HG03439 (cell line): Measurements from ENCODE around the gene PEAK1.

Experiments
- ATAC-seq: cut with Tn5 transposase; IDR thresholded peaks from one replicate; pipeline ENCODE4 v1.9.1; 2021; ENCODE audit warnings: mild to moderate bottlenecking, moderate library complexity; ENCODE audit not compliant: unreplicated experiment

Gene PEAK1

DNA sequence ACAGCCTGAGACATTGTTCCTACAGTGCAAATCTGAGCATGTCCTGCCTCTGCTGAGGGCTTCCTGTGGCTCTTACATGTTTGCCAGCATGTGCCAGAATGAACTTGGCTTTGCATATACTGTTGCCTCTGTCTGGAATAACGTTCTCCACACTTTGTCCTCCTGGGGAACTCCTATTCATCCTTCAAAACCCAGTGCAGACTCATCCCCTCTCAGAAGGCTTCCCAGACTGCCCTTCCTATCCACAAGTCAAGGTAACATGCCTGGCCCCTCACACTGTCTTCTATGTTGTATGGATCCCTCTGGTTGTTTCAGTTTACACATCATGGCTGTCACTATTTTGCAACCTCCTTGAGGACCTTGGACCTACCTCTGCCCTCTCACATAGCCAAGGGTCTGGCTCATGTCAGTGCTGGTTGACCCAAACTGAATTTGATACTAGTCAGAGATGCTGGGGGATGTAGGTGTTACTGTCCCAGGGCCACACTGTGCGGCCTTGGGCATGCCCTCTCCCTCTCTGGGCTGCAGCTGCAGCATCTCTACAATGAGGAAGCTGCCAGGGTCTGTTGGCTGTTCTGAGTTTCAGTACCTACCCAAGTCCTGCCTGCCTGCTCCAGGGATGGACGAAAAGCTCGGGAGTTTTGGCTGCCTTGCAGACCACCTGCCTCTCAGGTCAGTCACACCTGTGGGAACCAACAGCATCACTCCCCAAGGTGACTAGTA lies 320.0 kb downstream of the PEAK1 start:
- ATAC-seq = no peak

DNA sequence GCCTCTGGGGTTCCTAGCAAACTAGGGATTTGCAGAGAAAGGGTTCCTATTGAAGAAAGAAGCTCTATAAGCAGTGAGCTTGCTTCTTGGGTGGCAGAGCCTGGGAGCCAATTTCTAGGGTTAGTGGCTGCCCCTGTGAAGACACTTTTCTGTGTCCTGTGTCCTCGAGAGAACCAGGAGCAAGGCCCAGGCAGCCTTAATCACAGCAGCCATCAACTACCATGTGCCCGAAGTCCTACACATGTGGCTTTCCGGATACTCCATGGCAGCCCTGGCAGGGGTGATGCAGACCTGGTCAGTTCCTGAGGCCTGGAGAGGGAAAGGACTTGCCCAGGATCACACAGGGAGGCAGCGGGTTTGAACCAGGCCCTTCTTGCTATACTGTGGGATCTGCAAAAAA lies 321.3 kb downstream of the PEAK1 start:
- no peak for ATAC-seq

DNA sequence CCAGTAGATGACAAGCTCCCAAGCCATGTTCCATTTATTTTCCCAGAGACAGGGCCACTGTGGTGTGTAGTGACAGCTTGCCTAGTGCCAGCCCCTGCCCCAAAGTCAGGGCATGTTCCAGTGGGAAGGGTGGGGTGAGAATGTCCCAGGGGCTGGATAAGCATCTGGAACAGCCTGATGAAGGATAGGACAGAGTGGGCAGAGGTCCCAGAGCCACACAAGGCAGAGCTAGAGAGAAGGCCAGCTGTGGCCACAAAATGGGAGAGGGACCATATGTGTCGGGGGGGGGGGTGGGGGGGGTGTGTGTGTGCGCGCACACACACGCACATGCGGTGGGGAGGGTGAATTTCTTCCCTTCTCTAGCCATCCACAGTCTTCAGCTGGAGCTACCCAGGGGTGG lies 322.0 kb downstream of the PEAK1 start:
- ATAC-seq = no peak

DNA sequence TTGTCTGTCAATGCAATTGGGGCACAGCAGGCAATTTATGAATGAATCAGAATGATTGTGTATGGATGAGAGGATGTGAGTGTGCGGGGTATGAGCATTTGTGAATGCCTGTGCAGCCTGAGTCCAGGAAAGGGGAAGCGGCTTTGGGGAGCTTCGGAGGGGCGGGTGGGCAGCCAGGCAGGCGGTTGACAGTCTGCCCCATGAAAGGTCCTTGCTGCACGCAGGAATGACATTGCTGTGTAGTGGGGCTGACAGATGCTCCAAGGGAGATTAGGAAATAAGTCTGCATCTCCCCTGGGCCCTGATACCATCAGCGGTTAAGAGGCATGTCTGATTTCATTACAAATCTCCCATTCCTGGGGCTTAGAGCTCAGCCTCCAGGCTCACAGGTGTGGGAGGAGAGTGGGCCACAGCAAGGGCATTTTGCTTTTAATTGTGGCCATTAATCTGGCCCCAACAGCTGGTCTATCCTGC lies 322.6 kb downstream of the PEAK1 start:
- no peak for ATAC-seq

DNA sequence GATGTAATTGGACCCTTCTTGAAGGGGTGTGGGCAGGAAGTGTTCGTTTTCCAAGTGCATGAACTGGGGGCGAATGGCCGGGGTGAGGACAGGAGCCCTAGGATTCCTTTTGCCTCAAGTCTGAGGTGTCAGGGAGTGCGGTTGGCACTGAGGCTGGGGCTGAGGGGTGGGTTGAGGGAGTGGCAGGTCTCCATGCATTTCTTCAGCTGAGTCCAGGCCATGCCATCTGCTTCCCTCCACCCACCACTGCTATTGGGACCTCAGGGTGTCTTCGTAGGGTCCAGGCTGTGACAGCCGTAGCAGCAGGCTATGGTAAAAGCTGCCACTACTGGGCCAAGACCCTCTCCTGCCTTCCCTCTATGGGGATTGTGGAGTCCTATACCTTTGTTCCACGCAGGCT lies 323.4 kb downstream of the PEAK1 start:
- ATAC-seq = no peak

DNA sequence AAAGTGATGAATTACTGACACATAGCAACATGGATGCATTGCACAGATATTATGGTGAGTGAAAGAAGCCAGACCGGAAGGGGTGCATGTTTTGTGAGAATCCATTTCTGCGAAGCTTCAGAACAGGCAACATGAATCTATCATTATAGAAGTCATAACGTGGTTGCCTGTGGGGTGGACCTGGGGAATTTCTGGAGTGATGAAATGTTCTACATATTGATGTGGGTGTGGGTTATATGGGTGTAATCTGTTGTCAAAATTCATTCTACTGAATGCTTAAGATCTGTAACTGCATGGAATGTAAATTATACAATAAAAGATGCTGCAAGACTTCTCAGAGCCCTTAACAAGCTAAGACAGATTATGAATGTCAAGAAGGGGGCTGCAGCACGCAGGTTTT lies 323.8 kb downstream of the PEAK1 start:
- no peak for ATAC-seq

DNA sequence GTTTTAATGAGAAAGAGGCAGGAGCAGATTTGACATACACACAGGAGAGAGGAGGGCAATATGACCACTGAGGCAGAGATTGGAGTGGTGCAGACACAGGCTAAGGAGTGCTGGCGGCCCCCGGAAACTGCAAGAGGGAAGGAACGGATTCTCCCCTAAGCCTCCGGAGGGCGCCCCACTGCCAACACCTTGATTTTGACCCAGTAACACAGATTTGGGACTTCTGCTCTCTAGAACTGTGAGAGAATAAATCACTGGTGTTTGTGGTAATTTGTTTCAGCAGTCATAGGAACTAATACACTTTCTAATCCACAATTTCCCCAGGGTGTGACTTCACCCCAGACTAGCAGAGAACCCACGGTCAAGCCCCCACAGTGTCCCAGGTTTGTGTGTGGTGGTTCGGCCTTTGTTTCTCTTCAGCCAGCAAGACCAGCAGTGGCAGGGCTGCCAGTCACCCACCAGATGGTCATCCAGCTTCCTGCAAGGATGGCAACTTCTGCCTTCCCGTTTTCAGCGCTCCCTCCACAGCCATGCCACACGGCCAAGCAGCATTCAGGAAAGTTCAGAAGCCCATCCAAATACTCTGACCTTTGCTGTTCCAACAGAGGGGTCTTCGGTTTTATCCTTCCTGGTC lies 325.4 kb downstream of the PEAK1 start:
- ATAC-seq = no peak

DNA sequence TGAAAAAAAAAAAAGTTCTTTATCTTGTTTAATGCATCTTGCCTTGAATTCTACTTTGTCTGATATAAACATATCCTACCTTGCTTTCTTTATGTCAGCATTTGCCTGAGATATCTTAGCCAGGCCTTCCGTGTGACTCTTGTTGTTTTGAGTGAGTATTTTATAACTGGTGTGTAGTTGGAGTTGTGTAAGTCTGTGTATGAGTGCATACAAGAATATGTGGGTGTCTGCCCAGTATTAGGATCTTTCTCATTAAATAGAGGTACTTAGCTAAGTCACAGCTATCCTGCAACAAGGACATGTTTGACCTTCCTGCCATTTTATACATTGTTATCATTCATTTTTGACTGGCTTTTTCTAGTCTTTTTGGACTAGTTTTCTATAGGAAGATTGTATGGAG lies 326.5 kb downstream of the PEAK1 start:
- no peak for ATAC-seq

DNA sequence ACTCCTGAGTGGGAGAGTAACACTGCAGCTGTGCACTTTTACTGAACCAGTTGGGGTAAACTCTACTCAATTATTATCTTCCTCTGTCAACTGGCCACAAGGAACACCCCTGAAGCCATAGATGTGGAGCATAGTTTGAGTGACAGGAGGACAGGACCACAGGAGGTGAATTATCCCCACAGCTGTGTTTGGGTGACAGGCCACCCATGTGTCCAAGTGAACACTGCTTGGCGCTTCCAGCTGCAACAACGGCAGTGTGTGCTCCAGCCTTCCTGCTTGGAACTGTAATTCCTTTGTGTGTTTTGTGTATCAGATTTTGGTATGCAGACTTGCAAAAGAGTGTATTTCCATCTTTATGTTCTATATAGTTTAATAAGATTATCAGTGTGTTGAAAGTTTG lies 328.8 kb downstream of the PEAK1 start:
- no peak for ATAC-seq

DNA sequence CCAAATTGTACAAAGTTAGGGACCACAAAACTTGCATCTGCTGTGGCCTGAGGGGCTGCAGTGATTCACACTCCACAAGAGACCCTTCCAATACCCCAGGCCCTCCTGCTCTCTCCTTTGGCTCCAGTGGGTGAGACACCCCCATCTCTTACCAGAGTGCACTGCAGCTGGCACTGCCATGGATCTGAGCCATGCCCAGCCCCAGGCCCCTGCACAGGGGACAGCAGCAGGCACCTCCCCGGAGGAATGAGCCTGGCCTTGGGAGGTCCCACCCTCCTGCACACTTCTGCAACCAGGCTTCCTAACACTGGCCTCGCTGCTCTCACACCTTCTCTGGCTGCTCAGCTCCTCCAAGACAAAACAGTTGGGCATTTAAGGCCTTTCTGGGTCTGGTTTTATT lies 332.7 kb downstream of the PEAK1 start:
- no peak for ATAC-seq

DNA sequence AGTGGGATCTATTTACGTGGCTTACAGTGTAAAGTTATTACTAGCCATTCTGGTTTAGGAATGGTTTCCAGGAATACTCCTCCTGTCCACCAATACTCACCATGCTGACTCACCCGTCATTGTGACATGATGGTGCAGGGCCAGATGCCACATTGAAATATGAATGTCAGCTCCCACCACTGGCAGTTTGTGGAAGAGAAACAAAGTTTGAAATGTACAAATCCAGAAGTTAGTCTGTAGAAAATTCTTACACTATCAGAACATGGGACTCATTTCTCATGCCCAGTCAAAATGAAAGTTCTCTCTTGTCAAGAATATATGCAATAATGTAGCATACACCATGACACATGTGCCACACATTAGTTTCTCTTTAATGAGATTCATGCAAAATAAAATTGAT lies 334.6 kb downstream of the PEAK1 start:
- no peak for ATAC-seq

DNA sequence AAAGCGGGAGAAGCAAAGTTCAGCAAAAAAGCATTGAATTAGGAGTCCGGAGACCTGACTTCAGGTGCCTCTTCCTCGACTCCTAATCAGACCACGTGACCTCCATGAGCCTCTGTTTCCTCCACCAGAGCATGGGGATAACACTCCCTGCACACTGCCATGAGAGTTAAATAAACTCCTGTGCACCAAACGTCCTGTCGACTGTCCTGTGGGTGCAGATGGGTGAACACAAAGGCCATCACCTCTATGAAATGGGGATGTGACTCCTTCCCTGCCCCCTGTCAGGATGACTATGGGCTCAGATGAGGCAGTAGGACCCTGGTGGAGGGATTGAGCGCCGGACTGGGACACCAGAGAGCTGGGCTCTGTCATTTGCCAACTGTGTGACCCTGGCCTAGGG lies 335.5 kb downstream of the PEAK1 start:
- no peak for ATAC-seq

DNA sequence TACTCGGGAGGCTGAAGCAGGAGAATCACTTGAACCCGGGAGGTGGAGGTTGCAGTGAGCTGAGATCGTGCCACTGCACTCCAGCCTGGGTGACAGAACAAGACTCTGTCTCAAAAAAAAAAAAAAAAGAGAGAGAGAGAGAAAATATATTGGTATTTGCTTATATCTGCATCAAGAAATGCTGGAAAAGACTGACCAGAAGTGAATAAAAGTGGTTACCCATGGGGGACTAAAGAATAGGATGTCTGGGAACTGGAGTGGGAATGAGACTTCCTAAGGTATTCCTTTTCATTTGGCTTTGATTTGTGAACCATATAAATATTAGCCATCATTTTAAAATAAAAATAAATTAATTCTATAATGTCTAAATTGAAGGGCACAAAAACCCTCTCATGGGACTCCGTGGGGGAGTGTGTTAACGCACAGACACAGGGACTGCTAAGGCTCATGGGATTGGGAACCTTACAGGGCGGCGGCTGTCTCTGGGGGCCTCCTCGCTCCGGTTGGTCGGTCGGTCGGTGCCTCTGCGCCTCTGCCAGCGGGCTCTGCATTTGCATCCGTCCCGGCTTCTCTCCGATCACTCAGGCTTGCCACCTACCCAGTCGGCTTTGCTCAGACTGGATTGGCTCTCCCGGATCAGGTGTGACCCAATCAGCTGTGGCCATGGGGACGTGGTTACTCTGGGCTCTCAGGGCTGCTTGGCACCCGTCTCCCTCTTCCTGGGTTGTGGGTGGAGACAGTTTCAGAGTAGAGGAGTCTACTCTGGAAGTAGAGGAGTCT lies 336.3 kb downstream of the PEAK1 start:
- ATAC-seq = peak; percentile 62

DNA sequence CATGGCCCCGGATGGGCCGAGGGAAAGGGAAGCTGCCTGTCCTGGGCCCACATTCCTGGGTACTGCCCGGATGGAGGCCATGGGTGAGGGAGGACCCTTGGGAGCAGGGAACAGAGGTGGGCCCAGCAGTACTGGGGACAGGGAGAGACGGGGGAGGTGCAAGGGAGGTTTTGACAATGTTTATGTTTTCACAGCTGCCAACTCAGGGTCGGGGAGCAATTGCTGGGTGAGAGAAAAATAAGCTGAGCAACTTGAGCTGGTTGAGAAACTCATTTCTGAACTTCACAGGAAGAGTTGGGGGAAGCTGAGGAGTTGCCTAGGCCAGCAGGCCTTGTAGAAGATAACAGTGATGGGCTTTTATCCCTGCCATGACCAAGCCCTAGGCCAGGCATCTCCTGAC lies 337.9 kb downstream of the PEAK1 start:
- no peak for ATAC-seq

DNA sequence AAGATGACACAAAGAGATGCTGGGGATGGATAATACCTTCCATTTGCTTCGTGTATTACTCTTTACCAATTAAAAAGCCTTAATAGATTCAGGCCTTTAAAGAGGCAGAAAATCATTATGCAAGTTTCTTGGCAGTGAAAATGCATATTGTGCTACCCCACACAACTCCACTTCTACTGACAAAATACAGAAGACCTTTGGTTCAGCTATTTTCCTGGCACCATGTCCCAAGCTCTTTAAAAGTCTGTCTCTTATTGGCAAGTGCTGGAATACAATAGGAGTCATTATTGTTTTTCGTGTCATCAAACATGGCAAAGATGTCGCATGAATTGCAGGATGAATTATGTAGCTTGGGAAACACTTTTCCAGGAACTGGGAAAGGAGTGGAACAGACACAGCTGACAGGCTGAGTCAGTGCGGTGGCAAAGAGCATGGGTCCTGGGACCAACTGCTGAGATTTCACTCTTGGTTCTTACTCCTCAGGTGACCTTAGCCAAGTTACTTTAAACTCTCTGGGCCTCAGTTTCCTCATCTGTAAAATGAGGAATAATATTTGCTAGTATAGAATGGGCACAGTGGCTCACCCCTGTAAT lies 343.5 kb downstream of the PEAK1 start:
- no peak for ATAC-seq

DNA sequence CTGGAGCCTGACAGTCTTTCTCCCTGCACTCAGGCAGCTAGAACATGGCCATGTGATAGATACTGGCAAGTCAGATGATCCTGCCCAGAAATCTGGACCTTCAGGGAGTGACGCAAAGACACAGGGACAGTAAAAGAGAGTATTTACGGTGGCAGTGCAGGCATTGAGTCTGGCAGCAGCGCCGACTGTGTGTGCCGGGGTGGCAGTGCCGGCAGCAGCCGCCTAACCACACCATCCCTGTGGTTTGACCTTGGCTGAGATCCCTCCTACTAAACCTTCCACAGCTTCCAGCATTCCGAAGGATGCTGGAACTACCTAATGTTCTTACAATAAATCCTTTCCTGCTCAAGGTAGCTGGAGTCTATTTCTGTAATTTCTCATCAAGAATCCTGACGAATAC lies 344.4 kb downstream of the PEAK1 start:
- no peak for ATAC-seq

DNA sequence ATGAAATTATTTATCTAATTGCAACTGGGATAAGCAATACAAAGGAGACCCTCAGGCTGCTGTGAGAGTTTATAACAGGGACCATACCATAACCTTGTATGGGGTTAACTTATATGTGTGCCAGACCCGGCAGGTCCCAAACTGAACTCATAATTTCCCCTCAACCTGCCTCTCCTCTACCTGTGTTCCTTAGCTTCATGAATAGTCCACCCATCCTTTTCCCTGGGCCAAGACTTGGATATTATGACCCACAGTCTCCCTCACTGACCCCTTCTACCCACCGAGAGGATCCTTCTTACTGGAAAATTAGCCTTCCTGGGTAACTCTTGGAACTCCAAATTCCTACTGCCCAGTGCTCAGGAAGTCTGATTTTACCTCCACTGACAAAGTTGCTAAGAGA lies 345.6 kb downstream of the PEAK1 start:
- ATAC-seq = no peak

DNA sequence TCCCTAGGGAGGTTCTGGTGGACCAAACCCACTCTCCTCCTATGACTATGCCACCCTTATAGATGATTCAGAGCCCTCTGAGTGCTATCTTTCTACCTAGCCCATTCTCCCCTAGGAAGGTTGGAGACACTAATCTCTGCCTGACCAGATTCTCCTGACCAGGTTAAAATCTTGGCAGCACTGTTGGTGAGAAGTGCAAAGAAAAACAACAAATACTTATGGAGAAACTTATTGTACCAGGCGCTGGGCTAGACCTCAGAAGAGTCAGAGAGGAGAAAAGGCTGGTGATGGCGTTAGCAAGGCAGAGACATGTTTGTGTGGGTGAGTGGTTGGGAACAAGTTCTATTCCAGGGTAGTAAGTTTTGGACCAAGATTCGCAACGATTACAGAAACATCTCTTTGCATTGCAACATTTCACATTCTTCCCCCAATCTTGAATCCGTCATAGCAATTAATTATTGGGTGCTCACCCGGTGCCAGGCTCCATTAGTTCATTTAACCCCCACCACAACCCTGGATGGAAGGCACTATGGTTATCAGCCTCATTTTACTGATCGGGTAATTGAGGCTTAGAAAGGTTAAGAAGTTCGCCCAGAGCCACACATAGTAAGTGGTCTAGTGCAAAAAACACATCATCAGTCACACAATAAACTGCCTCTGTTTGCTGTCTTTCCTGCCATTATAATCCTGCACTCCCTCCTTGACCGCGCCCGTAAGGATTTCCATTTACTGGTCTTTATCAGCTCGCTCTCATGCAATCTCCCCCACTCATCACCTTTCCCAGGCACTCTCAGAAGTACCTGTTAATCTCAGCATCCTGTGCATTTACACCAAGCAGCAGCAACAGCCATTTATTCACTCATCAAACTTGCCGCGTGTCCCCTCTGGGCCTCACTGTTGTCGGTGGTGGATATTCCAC lies 348.3 kb downstream of the PEAK1 start:
- ATAC-seq = no peak

DNA sequence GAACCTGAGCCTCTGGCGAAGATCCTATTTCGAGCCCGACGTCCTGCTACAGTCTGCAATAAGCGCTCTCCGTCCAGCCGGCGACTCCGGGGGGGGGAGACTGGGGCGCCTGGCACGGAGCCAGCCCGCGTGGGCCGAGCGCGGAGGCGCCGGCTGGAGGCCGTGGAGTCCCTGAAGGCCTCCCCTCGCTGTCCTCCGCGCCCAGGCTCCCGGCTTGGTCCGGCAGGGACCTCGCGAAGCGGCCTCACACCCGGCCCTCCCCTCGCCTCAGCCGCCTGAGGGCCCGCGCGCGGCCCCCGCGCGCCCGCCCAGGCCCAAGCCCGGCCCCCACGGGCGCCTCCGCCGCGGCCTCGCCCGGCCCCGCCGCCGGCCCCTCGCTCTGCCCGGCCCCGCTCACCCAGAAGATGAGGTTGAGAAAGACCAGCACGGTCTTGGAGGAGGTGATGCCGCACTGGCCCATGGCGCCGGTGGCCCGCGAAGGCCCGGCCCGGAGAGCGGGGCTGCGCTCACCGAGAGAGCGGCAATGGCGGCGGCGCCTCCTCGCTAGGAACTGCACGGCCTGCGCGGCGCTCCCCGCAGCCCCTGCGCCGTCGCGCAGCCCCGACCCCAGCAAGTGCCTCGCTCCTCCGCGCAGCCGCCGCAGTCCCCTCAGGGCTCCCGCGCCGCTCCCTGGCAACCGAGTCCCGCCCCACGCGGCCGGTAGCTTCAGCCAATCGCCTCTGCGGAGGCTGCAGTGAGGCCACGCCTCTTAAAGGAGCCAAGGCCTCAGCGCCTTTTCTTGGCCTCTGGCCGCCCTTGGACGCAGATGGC lies 349.2 kb downstream of the PEAK1 start, which contains the start of gene TSPAN3:
TSPAN3 (minus strand) TSS at position 615 of the 810 bp plus-strand sequence; CDS start at position 460, 155 bp downstream.
- ATAC-seq = peak; percentile 89

DNA sequence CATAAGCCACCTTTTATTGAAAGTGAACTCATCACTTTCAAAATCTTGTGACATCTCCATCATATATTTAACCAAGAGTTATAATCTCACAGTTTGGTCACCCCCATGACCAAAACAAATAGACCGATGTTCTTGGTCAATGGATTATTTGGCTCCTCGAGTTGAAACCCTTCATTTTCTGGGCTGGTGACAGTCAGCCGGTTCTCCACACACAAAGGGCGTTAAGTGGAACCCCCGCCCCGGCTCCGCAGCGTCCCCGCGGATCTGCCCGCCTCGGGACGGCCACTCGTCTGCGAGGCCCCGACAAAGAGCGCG lies 349.8 kb downstream of the PEAK1 start:
- ATAC-seq = no peak
